ENCODE data around the gene PTPRD.
"Not testable (repeated sequence)": the region's sequence is repeated elsewhere in the genome, so short reads cannot be mapped to it uniquely, and the experiment has no call there.

The PTPRD gene

GRCh38 chr9:9099646-9100045, 1513.2 kb downstream of the PTPRD start:
- no peak for DNase-seq

GRCh38 chr9:9097254-9097653, 1515.5 kb downstream of the PTPRD start:
- DNase-seq: not testable (repeated sequence)

- DNase-seq: no peak
Observed at GRCh38 chr9:9091387-9091786, 1521.4 kb downstream of the PTPRD start.

DNA sequence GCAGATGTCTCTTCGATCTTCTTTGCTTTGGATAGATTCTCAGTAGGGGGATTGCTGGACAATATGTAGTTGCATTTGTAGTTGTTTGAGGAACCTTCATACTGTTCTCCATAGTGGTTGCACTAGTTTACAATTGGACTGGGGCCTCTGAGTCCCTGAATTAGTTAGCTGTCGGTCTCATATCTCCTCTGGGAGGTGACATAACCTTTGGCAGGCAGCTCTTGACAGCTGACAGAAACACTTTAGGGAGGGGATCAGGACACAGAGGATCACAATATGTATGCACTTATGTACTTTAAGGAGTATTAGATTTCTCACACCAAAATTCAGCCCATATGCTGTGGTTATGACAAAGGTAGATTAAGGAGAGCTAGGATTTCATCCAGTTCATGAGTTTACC, 1533.3 kb downstream of the PTPRD start:
- no peak for DNase-seq

DNA sequence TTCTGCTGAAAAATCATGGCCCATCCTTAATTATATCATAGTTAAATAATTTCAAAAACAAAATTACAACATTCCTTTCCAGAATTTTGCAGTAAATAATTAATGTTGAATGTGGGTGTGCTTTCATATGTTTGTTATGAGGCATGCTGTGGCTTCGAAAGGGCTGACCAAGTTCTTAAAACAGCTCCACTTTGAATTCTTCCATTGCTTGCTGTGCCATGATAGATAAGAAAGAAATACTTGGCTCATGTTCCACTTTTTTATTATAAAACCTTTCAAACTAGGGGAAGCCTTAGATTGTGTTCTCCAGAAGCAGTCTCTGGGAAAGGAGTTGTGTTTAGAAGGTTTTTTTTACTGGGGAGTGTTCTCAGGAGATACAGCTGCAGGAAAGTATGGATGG, 1534.5 kb downstream of the PTPRD start:
- DNase-seq: no peak

DNA sequence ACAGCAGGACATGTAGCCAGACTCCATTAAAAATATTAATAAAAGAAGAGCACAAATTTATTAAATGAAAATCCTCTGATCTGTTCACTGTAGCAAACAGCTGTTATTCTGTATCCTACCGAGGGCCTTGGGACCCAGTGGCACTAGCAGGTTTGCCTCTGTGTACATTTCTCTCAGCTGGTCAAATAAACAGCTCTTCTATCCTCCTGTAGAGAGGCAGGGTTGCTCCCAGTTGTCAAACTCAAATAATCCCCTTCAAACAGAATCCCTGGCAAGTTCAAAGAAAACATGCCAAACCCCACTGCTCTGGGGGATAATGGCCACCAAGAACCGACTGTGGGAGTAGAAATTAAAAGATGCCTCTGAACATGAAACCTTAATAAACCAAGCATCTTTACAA, 1551.2 kb downstream of the PTPRD start:
- no peak for DNase-seq

DNA sequence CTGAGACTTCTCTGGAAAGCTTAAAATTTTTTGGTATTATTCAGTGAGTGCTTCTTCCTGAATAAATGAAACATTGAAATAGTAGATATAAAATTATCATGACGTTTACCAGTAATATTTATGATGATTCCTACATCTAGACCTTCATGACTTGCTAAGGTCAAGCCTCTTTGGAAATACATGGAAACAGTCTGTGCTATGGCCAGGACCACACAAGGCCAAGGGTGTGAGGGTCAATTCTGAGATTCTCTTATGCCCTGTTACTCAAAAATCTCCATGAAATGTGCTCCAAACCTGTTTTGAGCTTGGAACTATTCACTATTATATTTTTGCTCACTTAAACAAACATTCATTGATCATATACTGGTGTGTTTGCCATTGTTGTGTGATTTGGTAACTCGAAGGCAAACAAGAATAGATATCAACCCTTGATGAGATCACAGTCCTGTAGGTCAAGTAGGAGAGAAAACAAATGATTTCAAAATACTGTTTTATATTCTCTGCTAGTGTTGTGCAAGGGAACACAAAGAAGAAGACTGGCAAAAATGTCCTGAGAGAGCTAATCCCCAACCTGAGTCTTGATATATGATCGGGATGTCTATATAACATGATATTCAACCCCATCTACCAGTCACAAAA, 1558.3 kb downstream of the PTPRD start:
- no peak for DNase-seq

DNA sequence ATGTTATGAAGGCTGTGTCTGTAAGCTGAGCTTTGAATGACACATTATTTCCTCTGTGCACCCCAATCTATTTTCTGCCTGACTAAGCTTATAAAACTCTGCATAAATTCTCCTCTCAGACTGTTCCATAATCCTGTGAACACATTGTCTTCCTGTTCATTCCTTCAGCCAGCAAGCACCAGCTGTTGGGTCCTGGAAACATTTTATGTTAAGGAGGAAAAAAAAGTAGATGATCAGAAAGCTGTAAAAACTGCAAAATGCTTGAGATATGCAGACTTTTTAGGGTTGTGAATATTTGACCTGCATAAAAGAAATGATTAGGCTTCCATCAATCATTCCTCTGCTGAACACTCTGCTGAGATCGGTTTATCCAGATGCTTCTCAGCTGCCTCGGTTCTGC, 1567.2 kb downstream of the PTPRD start:
- DNase-seq: no peak

DNA sequence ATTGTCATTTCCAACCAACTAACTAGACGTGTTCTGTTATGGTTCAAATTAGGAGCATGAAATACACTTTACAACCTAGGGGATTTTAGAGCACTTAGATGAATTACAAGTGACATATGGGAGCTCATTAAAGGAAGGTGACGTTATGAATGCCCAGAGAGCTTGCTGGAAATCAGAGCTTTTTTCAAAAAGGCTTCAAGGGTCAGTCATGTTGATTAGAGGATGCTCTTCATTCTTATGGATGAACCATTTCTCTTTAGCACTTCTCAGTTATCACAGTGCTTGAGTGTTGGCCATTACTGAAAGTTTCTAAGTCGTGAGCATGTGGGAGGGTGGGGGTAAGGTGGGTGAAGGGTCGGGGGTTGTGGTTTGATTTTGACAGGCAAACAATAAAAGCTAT, 1567.7 kb downstream of the PTPRD start:
- no peak for DNase-seq

DNA sequence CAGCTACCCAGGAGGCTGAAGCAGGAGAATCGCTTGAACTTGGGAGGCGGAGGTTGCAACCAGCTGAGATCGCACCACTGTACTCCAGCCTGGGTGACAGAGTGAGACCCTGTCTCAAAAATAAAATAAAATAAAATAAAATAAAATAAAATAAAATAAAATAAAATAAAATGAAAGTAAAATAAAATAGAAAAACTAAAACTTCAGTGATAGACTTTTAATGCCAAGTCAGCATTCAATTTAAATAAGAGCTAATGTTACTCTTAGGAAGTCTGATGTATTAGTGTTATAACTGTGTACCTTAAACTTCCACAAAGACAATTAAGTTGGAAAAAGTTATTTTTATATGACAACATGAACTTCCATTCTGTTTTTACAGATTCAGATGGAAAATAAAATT, 1569.0 kb downstream of the PTPRD start:
- DNase-seq: not testable (repeated sequence)

- no peak for DNase-seq
Observed at GRCh38 chr9:9041756-9042155, 1571.0 kb downstream of the PTPRD start.

- DNase-seq: no peak
Observed at GRCh38 chr9:9033022-9033421, 1579.8 kb downstream of the PTPRD start.

DNA sequence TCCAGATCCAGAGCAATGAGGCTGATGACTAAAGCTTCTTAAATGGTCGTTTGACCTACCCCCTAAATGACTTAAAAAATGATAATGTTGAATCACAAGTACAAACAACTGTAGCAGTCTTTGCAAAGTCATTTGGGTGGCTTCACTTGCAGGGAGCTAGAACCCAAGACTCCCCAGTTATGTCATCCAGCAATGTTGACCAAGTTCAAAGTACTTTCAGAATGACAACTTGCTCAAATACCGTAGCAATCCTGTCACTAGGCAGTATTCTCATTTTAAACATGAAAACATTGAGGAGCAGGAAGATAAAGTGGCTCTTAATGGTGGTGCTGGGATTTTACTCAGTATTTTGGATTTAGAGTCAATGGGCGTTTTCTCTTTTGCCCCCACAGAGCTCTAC, 1596.2 kb downstream of the PTPRD start:
- DNase-seq: no peak

DNA sequence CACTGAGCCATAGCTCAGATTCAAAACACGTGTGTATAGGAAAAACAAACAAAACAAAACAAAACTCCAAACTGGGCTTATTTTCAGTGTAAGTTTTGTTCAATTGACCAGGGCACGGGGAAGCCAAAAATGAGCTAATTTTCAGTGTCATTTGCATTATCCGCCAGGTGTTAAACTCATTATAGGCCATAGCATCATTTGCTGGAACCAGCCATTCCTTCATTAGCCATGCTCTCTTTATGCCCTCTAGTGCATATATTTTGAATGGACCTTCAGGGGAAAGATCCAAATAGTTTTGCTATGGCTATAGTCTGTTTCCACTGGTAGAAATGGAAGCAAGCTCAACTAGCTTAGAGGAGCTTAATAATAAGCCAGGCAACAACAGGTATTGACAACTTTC, 1608.0 kb downstream of the PTPRD start:
- no peak for DNase-seq

- DNase-seq: no peak
Observed at GRCh38 chr9:9002826-9003583, 1609.8 kb downstream of the PTPRD start.

GRCh38 chr9:8980496-8981013, 1632.2 kb downstream of the PTPRD start:
- DNase-seq: no peak

- no peak for DNase-seq
Observed at GRCh38 chr9:8978334-8978733, 1634.5 kb downstream of the PTPRD start.

- not testable (repeated sequence) for DNase-seq
Observed at GRCh38 chr9:8968350-8968749, 1644.5 kb downstream of the PTPRD start.

DNA sequence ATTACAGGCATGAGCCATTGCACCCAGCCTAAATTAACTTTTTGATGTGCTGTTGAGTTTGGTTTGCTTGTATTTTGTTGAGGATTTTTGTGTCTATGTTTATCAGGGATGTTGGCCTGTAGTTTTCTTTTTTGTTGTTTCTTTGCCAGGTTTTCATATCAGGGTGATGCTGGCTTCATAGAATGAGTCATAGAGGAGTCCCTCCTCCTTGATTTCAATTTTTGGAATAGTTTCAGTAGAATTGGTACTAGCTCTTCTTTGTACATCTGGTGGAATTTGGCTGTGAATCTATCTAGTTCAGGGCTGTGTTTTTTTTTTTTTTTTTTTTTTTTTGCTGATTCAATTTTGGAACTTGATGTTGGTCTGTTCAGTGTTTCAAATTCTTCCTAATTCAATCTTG, 1648.9 kb downstream of the PTPRD start:
- no peak for DNase-seq

DNA sequence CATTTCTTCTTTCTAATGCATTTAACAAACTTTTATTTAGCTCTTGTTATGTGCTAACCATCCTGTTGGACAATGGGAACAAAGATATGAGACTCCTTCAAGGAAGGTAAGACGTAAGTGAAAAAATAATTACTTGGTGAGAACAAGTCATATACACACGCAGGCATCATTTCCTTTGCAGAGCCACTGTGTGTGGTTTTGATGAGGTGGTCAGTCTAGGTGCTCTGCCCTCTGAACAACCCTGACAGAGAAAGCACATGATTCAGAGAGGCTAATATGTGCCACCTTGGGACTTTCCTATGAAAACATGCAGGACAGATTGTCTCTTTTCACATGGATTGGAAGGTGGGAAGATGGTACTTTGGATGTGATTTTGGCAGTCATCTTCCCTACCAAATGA, 1650.7 kb downstream of the PTPRD start:
- DNase-seq: no peak

DNA sequence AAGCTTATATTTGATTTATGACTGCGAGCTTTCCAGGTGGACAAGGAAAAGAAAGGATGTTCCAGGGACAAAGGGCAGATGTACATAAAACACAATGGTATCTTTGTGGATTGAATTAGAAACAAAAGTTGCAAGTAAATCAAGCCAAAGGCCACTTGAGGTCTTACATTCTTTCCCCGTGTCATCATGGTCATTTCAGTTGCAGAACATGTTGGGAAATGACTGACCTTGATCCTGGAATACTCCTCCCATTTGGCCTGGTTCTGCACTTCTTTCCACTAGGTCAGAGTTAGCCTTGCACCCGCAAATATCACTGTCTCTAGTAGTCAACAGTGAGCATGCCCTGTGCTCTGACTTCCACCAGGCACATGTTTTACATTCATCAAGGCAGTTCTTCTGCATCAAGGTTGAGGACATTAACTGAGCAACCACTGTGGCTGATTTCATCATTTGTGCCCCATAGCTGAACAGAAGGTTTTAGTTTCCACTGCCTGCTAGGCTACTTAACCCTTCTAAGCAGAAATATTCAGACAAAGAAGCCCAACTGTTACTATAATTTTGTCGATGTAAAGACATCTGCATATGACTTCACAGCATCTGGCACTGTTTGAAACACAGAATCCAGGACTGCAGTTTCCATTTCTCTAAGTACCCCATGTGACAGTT, 1651.5 kb downstream of the PTPRD start:
- no peak for DNase-seq

GRCh38 chr9:8960254-8960653, 1652.5 kb downstream of the PTPRD start:
- no peak for DNase-seq

GRCh38 chr9:8958358-8958757, 1654.4 kb downstream of the PTPRD start:
- DNase-seq: no peak

DNA sequence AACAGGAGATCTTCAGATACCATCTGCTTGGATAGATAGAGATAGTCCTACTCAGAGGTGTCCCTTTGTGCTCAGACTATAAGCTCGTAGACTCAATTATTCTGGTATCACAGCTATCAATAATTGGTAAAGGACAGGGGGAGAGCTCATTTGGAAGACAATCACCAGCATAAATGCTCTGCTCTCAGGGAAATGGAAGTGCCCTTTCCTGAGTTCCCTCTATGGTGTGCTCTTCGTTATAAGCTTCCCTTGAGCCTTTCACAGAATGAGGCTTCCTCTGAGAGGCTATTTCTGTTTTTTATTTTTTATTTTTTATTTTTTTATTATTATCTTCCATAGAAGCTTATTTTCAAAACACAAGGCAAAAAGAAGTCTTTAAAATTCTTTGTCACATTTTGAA, 1657.5 kb downstream of the PTPRD start:
- no peak for DNase-seq
